ENCODE data around the gene SH3RF2. TPM values are rescaled to one million over a fixed set of nuclear protein-coding genes. Genes with fewer than 3 reads are reported as not detected.

SH3RF2 gene
- total and polyA plus RNA-seq, 10 of the 15 experiments (the other 5 are each of a cell fraction or from before 2014, with no cell fraction given): 0.15 TPM; not detected in 9

- 11% methylated on average over 7 of the region's 7 CpGs for WGBS (ENCODE audit: insufficient coverage, insufficient replicate concordance, low lambda C conversion rate, missing lambda C conversion rate)
- Histone ChIP-seq H3K79me2 (ENCODE audit: control insufficient read depth, insufficient read depth, low read length) (no peaks in the 10 kb centered on the region), H3K36me3 (ENCODE audit: control insufficient read depth in 2 of 2, insufficient read depth in 2 of 2, low read length in 1 of 2) (no peaks in the 10 kb centered on the region), H4K20me1 (ENCODE audit: control insufficient read depth, insufficient read depth) (no peaks in the 10 kb centered on the region), H3K9me3 (replicated peaks; ENCODE audit: control insufficient read depth, insufficient read depth, low read length) (no peaks in the 10 kb centered on the region), H3K27me3 (replicated peaks in 1 of 2; ENCODE audit: control insufficient read depth in 2 of 2, insufficient read depth in 2 of 2, low read length in 1 of 2) (peaks cover 0 to 2% of the 10 kb centered on the region in 2 experiments; a peak in 1 of 4 replicates), H3K27ac (ENCODE audit: control insufficient read depth, insufficient read depth) (no peak overlapping the region), H2AFZ (ENCODE audit: control insufficient read depth, low read depth, low read length) (no peak overlapping the region), H3K9ac (ENCODE audit: control insufficient read depth, insufficient read depth, low read length) (no peak overlapping the region), H3K4me1 (ENCODE audit: control insufficient read depth, insufficient read depth, low read length) (no peaks in the 10 kb centered on the region), H3K4me3 (no peak overlapping the region), H3K4me2 (ENCODE audit: control insufficient read depth, insufficient read depth) (no peak overlapping the region)
- no peak for ATAC-seq
- CTCF ChIA-PET: no interaction called here
- intact Hi-C loops (cut with micrococcal nuclease; ENCODE audit: unreplicated experiment) (no loop called here), in situ Hi-C loops (cut with MboI) (no loop called here)
- POLR2A ChIA-PET: no interaction called here
- no peak for DNase-seq (ENCODE audit: low read depth, low spot score)
- TF ChIP-seq SPI1 (IDR thresholded peaks at IDR 0.05; ENCODE audit: borderline replicate concordance, insufficient read depth, low read depth, low read length) (no peak), HDGF (IDR thresholded peaks at IDR 0.05) (no peak), WRNIP1 (IDR thresholded peaks at IDR 0.05; ENCODE audit: borderline replicate concordance, low read depth, low read length) (no peak)
- RAD21 ChIA-PET (ENCODE audit: unreplicated experiment): no interaction called here
- FAIRE-seq: no peak
- SMC1A ChIA-PET (ENCODE audit: uncharacterized antibody, unreplicated experiment): no interaction called here
- BruUV-seq (replicated peaks): no TSS peak
Measured at GRCh38 chr5:145915970-145916638, 20.3 kb upstream of the SH3RF2 start.

- TF ChIP-seq KDM1A (IDR thresholded peaks at IDR 0.05; ENCODE audit: borderline replicate concordance) (no peak), FOS (IDR thresholded peaks at IDR 0.05; ENCODE audit: borderline replicate concordance, extremely low read depth, insufficient read length) (no peak), GABPA (IDR thresholded peaks at IDR 0.05; ENCODE audit: low read depth) (no peak)
- ChIA-PET SMC1A (ENCODE audit: uncharacterized antibody, unreplicated experiment) (no interaction called here), RAD21 (ENCODE audit: unreplicated experiment) (no interaction called here), POLR2A (no interaction called here), CTCF (no interaction called here)
- H3K4me1 ChIP-seq (ENCODE audit: control insufficient read depth, insufficient read depth, low read length): no peaks in the 10 kb centered on the region
- H3K4me2 ChIP-seq (ENCODE audit: control insufficient read depth, insufficient read depth): no peak overlapping the region
- H2AFZ ChIP-seq (ENCODE audit: control insufficient read depth, low read depth, low read length): no peak overlapping the region
- no peak for FAIRE-seq
- no peak overlapping the region for H3K27ac ChIP-seq (ENCODE audit: control insufficient read depth, insufficient read depth)
- H3K79me2 ChIP-seq (ENCODE audit: control insufficient read depth, insufficient read depth, low read length): no peaks in the 10 kb centered on the region
- no peak for DNase-seq (ENCODE audit: low read depth, low spot score)
- H4K20me1 ChIP-seq (ENCODE audit: control insufficient read depth, insufficient read depth): no peaks in the 10 kb centered on the region
- no peaks in the 10 kb centered on the region for H3K9me3 ChIP-seq (replicated peaks; ENCODE audit: control insufficient read depth, insufficient read depth, low read length)
- no peak overlapping the region for H3K9ac ChIP-seq (ENCODE audit: control insufficient read depth, insufficient read depth, low read length)
- intact Hi-C loops (cut with micrococcal nuclease; ENCODE audit: unreplicated experiment): no loop called here
- ATAC-seq: no peak
- H3K27me3 ChIP-seq (replicated peaks in 1 of 2; ENCODE audit: control insufficient read depth in 2 of 2, insufficient read depth in 2 of 2, low read length in 1 of 2): no peaks in the 10 kb centered on the region
- no peaks in the 10 kb centered on the region for H3K36me3 ChIP-seq (ENCODE audit: control insufficient read depth in 2 of 2, insufficient read depth in 2 of 2, low read length in 1 of 2)
- BruUV-seq (replicated peaks): no TSS peak
- in situ Hi-C loops (cut with MboI): no loop called here
- H3K4me3 ChIP-seq: no peak overlapping the region
Measured at GRCh38 chr5:145917288-145917687, 19.1 kb upstream of the SH3RF2 start.

Data from GM12878 (cell line).